Superior temporal gyrus (tissue), 1 donor: Measurements from ENCODE around the gene RAMAC.
A peak's percentile ranks its signal among the peaks of the same experiment; 100 is the strongest.
"Not testable (repeated sequence)": the region's sequence is repeated elsewhere in the genome, so short reads cannot be mapped to it uniquely, and the experiment has no call there.

Source experiments
- DNase-seq: peaks from one replicate; pipeline ENCODE4 v3.0.0-alpha.2; 2016; ENCODE audit errors: extremely low spot score

Gene RAMAC

GRCh38 chr15:82985688-82986441, at the start of gene RAMAC:
TSS of gene RAMAC (plus strand) at chr15:82986210. CDS start at chr15:82989019, 2,809 bp downstream.
- peak; percentile 99 for DNase-seq

- no peak for DNase-seq
Measured at GRCh38 chr15:82936966-82937711, 48.9 kb upstream of the RAMAC start.

DNA sequence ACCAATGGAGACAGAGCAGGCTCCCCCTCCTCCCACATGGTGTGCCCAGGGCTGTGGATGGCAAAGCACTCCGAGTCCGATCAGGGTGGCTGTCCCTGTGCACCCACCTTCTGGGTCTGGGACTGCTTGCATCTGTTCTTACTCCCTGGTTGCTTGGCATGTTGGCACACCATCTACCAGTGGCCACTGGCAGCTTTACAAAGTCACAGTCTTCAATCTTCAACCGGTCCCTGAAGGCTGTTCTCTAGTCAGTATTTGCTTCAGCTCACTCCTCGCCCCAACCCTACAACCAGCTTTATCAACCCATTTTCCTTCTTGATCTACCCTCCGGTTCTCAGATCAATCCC, 48.3 kb upstream of the RAMAC start:
- DNase-seq = no peak

DNA sequence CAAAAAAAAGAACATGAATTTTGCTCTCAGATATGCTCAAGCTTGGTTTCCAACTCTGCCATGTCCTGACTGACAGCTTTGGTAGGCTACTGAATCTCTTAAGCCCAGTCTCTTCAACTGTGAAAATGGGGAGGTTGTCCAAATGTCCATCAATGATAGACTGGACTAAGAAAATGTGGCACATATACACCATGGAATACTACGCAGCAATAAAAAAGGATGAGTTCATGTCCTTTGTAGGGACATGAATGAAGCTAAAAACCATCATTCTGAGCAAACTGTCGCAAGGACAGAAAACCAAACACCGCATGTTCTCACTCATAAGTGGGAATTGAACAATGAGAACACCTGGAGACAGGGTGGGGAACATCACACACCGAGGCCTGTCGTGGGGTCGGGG, 46.3 kb upstream of the RAMAC start:
- DNase-seq = not testable (repeated sequence)

DNA sequence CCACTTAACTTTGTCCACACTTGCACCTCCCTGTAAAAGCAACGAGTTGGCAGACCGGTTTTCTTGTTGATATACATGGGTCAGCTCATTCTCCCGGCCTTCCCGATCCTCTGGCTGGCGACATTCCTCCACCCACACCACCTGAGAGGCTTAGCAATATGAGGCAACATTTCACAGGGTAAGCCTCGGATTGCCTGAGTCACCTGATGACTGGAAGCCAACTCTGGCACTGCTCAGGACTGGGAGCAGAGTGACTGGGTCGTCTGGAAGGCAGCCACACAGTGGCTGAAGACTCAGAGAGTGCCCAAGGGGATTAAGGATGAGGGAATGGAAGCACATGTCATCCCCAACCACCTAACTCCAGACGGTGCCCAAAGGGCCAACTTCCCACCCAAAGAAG, 43.3 kb upstream of the RAMAC start:
- no peak for DNase-seq

DNA sequence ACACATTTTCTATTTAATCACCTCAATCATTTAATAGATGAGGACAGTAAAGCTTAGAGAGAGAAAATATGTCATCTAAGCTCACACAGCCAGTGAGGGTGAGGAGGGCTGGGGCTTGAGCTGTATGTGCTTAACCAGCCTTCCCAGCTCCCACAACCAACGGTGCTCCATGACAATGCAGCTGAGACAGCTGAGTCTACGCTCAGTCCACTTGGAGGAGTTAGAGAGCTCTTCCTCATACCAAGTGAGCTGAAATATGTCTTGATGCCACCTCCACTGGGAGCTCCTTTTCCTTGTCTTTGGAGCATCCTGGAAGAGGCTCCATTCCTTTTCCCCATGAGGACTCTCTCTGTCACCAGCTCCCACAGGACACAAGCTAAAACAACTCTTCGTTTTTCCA, 42.8 kb upstream of the RAMAC start:
- no peak for DNase-seq

GRCh38 chr15:82944056-82944455, 42.0 kb upstream of the RAMAC start:
- peak; percentile 30 for DNase-seq

GRCh38 chr15:82944821-82945220, 41.2 kb upstream of the RAMAC start:
- DNase-seq = no peak

DNA sequence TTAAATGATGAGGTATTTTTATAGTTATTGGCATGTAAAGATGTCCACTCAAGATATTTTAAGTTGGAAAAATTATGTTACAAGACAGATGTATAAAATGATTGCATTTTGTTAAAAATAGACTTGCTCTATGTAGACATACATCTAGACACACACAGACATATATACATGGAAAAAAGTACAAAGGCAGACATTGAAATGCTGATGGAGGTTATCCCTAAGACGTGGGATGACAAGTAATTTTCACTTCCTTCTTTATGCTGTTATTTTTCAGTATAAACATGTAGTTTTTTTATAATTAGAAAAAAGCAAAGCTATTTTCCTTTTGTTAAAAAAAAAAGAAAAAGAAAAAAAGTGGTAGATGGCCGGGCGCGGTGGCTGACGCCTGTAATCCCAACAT, 40.7 kb upstream of the RAMAC start:
- DNase-seq = no peak

GRCh38 chr15:82946155-82946701, 39.8 kb upstream of the RAMAC start:
- DNase-seq = no peak

DNA sequence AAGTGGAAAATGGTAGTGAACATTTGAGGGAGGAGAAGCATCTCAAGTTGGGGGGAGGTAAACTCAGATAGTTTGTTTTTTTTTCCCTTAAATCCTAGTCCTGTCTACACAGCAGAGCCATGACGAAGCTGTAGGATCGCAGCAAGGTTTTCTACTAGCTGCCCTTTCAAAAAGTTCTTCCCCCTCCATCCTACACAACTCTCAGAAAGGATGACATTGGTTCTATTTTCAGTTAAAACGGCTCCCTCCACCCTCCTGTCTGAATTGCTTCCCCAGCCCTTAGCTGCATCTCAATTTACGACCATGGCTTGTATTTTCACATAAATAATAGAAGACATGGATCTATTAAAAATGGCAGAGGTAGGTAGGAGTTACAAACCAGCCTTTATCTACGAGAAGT, 35.7 kb upstream of the RAMAC start:
- no peak for DNase-seq

DNA sequence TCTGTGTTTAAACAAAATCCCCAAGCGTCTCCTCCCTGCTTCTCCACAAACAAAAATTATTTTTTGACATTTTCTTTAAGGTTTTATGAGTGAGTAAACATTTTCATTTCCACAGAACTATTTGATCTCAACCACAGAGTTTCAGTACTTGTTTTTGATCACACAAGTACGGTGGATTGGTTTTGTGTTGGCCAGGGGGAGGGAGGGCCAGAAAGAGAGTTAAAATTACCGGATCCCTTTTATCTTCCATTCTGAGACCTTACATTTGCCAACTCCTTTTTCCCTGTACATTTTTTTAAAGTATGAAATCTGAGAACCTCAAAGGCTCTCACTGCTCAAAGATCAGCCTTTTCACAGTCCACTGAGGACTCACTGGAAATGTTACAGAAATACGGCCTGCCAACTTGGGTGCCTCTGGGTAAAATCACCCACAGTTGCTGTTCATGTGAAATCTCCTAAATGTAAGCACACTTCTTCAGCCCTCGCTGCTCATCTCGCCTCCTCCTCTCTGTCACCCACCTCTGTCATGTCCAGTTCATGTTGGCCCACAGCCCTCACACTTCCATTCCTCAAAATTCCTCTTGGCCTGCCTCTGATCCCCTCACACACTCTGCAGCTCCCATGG, 35.2 kb upstream of the RAMAC start:
- DNase-seq = no peak

GRCh38 chr15:82951472-82952157, 34.4 kb upstream of the RAMAC start:
- DNase-seq = peak; percentile 38

DNA sequence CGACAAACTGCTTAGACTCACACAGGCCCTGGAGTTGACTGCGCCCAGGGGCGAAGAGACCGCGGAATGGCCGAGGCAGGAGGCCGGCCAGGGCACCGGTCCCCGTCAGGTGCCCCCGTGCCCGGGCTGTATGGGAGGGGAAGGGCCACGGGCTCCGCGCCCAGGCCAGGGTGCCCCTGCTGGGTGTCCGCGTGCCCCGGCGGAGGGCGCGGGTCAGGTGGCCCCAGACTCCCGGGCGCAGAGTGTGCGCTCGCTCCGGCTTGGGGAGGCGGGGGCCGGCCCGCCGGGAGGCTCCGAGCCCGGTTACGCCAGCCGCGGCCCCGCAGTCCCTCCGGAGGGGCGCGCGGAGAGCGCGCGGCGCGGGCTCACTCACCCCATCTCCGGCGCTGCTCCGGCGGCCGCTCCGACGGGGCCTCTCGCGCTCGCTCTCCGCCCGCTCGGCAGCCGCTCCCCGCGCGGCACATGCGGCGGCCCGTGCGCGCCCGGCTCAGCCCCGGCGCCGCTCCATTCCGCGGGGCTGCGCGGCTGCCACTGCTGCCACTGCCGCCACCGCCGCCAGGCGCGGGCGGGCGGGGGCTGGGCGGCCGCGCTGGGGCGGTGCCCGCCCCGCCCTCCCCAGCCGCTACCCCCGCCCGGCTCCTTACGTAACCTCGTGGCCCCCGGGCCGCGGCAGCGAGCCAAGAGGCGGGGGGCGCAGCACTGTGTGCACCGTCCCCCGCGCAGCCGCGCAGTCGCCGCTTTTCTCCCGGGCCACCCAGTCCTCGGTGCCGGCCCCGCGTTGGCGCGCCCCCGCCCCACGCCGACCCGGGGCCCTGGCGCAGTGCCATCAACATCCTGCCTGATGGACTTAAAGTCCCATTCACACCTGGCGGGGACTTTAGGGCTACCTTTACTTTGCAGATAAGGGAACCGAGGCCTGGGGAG, 33.6 kb upstream of the RAMAC start, which contains the start of gene HOMER2:
TSS of gene HOMER2 (minus strand) at position 563 of the 924 bp plus-strand sequence. CDS start at position 378, 185 bp downstream.
- no peak for DNase-seq

DNA sequence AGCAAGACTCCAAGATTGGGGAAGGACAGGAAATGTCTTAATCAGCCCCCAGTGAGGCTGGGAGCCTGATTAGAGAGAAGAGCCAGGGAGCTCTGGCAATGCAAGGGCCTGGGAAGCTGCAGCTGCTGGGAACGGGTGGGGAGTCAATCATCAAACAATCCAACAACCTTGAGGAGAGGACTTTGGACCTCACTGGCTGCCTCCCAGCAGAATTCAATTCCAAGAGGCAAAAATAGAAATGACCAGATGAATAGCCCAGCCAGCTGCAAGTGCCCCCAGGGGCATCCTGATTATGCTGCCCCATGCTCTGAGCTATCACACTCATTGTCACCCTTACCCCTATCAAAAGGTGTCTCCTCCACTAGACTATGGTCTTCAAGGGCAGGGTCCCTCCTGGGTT, 27.4 kb upstream of the RAMAC start:
- no peak for DNase-seq

GRCh38 chr15:82959423-82959822, 26.6 kb upstream of the RAMAC start:
- no peak for DNase-seq

DNA sequence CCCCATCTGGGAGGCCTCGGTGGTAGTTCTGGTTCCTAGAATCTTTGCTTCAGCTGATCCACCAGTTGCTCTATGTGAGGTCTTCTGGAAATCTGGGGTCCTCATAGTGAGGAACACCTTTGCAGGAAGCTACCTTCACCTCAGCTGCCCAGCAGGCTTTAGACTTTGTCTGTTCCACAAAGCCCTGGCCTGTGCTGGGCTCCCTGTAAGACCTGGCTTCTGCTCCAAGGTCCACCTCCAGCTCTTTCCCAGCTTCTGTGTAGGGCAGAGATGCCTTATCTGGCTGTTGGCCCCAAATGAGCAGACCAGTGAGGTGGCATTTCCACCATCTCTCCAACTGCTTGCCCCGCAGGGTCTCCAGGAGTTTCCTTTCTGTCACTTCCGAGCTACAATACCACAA, 25.2 kb upstream of the RAMAC start:
- DNase-seq = no peak

GRCh38 chr15:82963471-82964341, 22.3 kb upstream of the RAMAC start:
- no peak for DNase-seq

DNA sequence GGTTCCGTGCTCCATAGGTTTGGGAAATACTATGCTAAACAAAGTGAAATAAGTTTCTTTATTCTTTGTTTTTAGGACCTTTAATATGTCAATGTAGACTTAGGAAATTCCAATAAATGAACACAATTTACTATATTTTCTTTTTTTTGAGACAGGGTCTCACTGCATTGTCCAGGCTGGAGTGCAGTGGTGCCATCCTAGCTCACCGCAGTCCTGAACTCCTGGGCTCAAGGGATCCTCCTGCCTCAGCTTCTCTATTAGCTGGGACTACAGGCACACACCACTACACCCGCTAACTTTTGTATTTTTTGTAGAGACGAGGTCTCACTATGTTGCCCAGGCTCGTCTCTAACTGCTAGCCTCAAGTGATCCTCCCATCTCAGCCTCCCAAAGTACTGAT, 21.1 kb upstream of the RAMAC start:
- no peak for DNase-seq

DNA sequence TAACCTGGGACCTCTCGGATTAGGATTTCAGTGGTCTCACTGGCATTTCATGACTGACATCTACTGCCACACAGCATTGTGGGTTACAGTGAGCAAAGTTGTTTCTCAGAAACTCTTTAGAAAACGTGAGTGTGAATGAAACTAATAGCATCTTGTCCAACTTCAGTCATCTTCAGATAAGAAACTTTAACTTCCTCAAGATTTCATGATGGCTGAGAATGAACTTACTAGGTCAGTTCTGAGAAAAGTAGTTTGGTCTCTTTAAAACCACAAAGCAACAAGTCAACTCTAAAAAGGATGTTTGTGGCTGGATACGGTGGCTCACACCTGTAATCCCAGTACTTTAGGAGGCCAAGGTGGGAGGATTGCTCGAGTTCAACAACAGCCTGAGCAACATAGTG, 19.3 kb upstream of the RAMAC start:
- no peak for DNase-seq
